ENCODE data around the gene FNDC3B. TPM values are rescaled to one million over a fixed set of nuclear protein-coding genes. Genes with fewer than 3 reads are reported as not detected.

FNDC3B gene
- total RNA-seq, 1 donor from 2014 or later, result 64.4 TPM

DNA sequence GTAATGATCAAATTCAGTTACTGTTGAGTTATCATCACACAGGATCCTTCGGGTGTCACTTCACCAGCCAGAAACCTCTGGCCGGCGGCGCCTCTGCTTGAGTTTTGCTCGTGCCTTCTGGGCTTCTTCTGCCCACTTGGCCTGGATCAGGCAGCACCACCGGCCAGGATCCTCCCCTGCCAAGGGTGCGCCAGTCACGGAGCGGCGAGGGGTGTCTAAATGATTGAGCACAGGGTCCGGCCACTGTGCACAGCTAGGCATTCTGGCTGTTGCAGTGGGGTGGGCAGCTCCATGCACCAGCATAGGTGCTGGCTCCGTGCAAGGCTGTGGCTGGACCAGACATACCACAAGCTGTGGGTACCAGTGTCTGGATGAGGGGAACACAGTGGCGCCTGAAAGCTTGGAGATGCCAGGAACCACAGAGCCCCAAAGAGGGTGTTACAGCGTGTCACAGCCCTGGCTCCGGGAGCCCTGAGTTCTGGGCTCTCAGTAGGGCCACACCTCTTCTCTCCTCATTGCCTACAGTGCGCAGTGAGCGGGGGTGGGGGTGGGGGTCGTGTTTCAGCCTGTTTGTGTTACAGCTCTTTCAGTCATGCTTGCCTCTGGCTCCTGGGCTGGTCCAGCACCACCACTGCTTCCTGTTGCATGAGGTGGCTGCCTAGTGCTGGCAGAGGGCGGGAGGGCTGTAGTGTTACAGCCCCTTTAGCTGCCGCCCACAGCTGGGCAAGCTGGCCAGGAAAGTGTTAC, 169.4 kb downstream of the FNDC3B start:
- ATAC-seq (peak; percentile 4), DNase-seq (no peak)
- intact Hi-C loops (cut with micrococcal nuclease), result no loop called here

DNA sequence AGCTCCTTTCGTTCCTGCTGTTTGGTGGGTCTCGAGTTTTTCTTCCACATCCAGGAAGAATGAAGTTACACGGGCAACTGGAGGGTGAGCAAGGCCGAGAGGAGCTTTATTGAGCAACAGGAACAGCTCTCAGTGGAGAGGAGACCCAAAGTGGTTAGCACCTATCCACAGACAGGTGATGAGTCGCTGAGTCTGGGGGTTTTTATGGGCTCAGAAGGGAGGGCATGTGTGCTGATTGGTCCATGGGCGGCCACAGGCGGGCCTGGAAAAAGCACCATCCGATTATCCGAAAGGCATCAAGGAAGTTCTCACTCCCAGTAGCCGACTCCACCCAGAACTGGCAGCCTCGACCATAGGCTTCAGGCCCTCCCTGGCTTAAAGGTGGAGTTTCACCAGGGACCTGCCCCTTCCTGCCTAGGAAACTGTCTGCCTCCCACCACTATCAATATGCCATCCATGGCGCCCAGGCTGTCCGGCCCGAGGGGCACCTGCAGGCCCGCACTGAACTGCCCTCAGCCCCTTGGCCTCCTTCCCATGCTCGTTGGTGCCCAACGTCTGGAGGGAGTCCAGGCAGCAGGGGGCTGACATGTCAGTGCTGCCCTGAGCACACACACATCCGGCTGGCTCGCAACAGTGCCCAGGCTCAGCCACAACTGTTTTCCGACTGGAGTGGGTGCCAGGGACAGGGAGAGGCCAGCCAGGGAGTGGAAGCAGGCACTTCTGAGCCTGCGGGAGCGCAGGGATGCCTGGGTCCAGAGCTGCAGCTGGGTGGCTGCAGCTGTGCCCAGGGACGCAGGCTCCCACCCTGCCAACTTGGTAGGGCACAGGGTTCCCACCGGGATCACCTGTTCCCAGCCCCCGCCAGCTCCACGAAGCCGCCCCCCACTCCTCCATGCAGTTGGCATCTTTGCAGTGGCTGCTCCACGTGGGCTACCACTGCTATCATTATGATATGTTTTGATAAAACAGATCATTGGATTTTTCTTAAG, 170.2 kb downstream of the FNDC3B start:
- ATAC-seq (peak; percentile 90), DNase-seq (peak; percentile 80)
- intact Hi-C loops (cut with micrococcal nuclease), result no loop called here

DNA sequence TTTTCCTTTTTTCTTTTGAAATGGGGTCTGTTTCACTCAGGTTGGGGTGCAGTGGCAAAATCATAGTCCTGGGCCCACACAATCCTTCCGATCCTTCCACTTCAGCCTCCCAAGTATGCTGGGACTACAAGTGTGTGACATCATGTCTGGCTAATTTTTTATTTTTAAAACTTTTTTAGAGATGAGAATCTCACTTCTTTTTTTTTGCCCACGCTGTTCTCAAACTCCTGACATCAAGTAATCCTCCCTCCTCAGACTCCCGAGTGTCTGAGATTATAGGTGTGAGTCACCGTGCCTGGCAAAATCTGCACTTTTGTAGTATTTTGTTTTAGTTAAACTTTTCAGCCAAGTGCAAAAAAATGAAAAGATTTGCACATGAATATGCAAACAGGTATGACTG, 171.0 kb downstream of the FNDC3B start:
- DNase-seq (no peak), ATAC-seq (no peak)
- intact Hi-C loops (cut with micrococcal nuclease), result no loop called here

DNA sequence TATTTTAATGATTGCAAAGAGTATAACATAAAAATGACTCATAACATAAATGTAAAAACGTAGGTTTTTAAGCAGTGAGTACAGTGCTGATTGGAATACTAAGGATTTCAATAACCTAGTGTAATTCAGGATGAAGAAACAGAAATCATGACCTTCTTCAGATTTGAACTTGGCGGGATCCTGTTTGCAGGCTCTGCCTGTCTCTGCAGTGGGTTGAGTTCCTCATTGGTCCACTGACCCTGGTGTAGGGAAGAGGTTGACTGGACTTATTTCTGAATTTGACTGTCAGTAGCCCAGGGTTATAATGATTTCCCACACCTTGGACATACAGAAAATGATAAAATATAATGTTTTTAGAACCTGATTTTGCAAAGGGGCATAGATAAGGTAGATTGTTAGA, 171.7 kb downstream of the FNDC3B start:
- ATAC-seq (no peak), DNase-seq (no peak)
- intact Hi-C loops (cut with micrococcal nuclease), result no loop called here

DNA sequence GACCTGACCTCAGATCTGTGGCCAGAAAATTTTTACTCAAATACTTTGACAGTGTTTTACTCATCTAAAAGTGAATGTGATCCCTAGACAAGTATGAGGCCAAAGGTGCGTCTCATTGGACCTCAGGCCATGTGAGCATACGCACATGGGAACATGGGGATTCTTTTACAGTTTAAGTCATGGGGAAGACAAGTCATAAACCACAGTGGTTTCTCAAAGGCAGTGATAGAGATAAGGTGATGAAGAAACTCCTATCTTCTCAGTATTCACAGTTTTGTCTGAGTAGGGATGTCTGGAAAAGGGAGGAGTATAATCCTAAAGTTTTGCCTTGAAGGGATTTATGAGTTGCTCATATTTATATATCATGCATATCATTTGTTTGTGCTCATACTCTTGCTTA, 173.8 kb downstream of the FNDC3B start:
- ATAC-seq (no peak), DNase-seq (no peak)
- intact Hi-C loops (cut with micrococcal nuclease), result no loop called here

DNA sequence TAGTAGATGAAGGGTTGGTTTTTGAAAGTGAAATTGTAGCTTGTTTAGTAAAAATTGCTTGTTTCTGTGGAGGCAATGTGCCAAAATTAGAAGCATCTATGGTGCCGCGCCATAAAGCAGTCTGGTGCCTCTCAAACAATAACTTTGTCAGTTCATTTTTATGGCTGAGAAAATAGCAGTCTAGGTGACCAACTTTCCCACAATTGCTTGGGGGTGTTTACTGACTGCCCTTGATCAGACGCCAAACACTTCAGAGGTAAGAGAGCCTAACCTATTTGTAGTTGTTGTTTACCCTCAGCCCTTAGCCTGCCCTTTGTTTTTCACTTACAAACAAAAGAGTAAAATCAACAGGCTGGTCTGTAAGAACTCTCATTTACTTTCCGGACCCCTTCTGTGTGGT, 174.5 kb downstream of the FNDC3B start:
- ATAC-seq (no peak), DNase-seq (no peak)
- intact Hi-C loops (cut with micrococcal nuclease), result no loop called here

DNA sequence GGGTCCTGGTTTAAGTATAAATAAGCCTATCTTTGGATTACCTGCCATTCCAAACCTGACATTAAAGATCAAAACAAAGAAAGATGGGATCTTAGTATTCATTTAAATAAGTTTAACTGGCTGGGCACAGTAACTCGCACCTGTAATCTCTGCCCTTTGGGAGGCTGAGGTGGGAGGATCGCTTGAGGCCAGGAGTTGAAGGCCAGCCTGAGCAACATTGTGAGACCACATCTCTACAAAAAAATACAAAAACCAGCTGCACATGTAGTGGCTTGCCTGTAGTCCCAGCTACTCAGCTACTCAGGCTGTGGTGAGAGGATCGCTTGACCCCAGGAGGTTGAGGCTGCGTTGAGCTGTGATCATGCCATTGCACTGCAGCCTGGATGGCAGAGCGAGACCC, 176.9 kb downstream of the FNDC3B start:
- DNase-seq, result no peak
- intact Hi-C loops (cut with micrococcal nuclease), result no loop called here
- no peak for ATAC-seq

DNA sequence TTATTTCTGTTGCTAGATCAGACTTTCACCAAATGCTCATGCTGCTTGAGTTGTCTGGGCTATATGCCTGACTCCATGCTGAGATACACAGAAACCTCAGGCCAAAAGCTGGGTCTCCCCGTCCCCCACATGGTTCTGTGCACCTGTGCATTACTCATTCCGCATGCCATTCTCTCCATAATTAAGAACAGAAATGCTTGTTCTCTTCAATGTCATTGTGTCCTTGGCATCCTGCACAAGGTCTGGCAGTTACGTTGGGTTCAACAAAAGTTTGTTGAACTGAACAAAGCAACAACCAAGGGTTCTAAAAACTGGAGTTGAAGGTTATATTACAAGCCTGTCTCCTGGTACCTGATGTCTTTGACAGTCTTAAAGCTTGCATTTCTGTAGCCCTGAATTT, 177.5 kb downstream of the FNDC3B start:
- no peak for DNase-seq
- ATAC-seq, result no peak
- intact Hi-C loops (cut with micrococcal nuclease), result no loop called here

DNA sequence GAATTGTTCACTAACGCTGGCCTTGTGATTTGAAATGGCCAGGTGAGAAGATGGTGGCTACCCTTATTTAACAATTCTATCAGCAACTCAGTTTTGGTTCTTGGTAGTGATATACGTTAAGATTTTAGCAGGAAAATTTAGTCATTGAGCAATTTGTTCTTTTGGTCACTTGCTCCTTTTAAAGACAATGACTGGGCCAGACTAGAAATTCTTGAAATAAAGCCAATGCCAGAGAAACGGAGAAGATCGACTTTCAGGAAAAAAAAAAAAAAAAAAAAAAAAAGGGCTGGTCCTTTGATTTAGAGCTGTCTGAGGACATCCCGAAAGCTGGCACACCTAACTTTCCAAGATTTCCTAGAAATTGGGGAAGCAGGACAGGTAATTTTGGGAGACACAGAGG, 178.5 kb downstream of the FNDC3B start:
- no peak for ATAC-seq
- intact Hi-C loops (cut with micrococcal nuclease), result no loop called here

DNA sequence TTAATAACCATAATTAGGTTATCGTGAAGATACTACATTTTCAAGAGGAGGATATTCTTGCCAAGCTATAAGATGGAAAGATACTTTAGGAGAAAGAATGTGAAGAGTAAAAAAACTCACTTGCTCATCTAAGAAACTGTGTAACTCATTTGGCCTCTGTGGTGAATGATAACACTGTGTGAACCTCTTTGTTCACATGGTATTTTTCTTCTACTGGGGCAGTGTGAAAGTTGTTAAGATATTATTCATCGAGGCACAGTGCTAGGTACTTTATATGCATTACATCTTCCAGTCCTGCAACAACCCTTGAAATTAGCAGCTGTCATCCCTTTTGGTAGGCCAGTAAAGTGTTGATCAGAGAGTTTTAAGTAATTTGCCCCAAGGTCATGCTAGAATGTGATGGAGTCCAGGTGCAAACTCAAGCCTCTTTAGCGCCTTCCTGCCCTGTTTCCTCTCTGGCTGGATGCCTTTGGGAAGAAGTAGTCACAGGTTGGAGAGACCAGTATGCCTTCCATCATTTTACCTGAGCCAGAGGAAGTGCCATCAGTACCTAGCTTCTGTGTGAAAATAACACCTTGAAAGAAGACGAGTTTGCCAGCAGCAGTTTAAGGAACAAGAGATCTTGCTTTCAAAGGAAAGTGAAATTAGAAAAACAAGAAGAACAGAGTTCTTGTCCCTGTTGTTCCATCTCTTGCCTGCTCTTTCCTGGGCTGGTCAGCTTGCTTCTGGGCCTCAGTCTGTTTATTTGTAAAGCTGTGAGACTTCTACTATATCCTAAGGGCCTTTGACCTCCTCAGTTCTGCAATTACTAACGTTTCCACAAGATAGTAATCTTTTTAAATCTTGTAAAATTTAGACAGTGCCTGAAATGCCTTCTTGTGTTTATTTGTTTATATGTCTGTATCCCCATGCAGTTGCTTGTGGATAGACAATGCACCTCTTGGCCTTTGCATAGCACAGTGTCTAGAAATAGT, 179.3 kb downstream of the FNDC3B start:
- no peak for DNase-seq
- intact Hi-C loops (cut with micrococcal nuclease), result no loop called here
- no peak for ATAC-seq

More for the DNA sequence above, 178.5 kb downstream of the FNDC3B start:
- no peak for DNase-seq

DNA sequence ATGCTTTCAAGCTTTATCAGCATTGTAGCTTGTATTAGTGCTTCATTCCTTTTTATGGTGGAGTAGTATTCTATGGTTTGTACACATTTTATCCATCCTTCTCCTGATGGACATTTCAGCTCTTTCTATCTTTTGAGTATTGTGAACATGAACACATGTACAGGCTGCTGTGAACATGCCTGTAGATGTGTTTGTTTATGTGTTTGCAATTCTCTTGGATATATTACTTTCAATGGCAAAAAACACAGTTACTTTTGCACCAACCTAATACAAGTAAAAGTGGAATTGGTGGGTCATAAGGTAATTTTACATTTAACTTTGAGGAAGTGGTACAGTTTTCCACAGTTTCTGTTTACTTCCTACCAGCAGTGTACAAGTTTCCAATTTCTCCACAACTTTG, 180.4 kb downstream of the FNDC3B start:
- no peak for ATAC-seq
- DNase-seq, result no peak
- intact Hi-C loops (cut with micrococcal nuclease), result no loop called here

DNA sequence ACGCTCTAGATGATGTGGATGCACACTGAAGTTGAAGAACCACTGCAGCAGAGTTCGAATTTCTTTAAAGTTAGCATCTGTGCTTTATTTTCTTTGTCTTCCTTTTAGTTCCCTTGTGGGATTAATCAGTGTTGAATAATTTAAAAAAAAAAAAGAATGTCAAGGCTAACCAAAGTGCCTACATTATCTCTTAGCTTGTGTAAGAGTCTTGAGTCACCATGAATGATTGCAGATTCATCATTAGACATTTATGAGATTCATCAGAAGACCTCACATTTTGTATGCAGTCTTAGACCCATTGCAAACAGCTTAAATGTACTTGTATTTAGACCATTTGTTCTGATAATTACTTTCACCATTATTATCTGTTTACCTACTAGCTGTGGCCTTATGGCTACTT, 182.2 kb downstream of the FNDC3B start:
- peak; percentile 36 for ATAC-seq
- intact Hi-C loops (cut with micrococcal nuclease), result no loop called here
- DNase-seq, result no peak

DNA sequence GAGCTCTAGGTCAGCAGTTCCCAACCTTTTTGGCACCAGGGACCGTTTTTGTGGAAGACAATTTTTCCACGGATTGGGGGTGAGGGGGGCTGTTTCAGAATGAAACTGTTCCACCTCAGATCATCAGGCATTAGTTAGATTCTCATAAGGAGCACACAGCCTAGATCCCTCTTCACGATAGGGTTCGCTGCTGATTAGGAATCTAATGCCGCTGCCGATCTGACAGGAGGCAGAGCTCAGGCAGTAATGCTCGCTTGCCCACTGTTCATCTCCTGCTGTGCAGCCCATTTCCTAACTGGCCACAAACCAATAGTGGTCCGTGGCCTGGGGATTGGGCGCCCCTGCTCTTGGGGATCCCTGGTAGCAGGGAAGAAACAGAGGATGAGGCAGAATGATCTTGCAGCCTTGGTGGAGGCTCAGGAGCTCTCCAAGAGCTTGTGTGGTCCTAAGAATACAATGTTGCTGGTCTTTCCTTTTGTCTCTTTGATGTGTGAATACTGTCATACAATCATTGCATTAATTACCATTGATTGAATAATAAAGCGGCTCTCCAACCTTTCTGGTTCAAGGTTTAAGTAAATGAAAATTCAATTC, 183.2 kb downstream of the FNDC3B start:
- no peak for ATAC-seq
- DNase-seq, result no peak
- intact Hi-C loops (cut with micrococcal nuclease), result no loop called here

DNA sequence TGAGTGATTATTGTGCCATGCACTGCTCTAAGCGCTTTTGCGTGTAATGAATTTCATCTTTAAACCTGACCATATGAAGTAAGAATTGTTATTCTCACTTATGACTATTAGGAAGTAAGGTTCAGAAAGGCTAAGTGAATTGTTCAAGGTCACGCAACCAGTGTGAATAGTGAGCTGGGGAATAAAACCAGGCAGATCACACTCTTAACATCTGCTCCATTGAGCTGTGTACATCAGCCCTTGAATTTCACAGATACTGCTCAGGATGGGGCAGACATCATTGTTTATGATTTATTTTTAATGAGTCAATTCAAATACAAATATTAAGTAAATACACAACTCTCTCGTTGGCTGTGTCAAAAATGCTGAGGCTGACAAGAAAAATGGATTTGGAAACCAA, 184.5 kb downstream of the FNDC3B start:
- DNase-seq (no peak), ATAC-seq (no peak)
- intact Hi-C loops (cut with micrococcal nuclease), result no loop called here

DNA sequence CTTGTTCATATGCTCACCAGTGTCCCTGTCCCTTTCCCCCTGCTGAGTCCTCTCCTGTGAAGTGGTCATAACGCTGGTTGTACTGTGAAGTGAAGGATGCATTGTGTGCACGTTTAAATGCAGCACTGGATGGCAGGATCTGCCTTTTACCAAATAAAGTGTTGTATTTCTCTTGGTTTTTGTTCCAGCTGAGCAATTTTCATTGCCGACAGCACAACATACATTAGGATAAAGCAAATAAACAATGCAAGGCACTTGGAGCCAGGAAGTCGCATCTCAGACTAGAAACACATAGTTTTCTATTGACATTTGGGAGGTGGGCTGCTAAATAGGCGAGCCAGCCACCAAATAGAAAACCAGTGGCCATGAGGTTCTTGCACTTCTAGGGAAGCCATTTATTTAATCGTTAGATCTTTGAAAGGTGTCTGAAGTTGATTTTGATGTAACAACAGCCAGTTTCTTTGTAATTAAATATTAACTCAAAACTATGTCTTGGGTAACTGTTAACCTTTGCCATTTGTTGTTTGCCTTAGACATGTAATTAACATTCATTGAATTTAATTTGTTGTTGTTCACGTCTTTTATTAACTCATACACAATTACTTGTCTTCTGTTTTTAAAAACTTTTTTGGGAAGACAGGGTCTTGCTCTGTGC, 185.3 kb downstream of the FNDC3B start:
- no peak for ATAC-seq
- intact Hi-C loops (cut with micrococcal nuclease), result no loop called here
- DNase-seq, result no peak

DNA sequence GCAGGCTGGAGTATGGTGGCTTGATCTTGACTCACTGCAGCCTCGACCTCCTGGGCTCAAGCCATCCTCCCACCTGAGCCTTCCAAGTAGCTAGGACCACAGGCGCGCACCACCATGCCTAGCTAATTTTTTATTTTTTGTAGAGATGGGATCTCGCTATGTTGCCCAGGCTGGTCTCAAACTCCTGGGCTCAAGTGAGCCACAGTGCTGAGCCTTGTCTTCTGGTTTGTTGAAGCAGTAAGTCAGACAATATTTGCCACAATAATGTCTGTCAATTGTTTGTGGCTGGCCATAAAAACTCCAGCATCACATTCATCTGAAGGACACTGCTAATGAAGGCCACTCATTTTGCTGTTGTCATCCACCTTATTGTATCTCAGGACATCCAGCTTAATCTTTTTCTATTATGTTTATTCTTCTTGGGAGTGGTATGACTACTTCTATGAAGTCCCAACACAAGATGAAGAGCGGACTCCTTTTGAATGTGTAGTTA, 185.9 kb downstream of the FNDC3B start:
- no peak for DNase-seq
- intact Hi-C loops (cut with micrococcal nuclease), result no loop called here
- ATAC-seq, result no peak

DNA sequence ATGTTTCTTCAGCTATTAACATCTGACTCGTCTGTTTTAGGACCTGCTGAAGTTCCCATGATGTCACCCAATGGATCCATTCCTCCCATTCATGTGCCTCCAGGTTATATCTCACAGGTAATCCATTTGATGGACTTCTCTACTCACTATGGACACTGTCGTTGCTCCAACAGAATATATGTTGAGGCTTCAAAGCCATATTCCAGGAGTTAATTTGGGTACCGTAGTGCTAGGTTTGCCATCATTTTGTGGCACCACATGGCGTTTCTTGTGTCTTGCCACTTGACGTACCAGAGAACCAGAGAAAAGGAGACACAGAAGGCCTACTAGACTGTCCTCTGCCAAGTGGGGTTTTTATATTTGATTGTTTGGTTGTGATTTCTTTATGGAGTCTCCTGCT, 187.5 kb downstream of the FNDC3B start:
- DNase-seq, result no peak
- no peak for ATAC-seq
- intact Hi-C loops (cut with micrococcal nuclease), result no loop called here

DNA sequence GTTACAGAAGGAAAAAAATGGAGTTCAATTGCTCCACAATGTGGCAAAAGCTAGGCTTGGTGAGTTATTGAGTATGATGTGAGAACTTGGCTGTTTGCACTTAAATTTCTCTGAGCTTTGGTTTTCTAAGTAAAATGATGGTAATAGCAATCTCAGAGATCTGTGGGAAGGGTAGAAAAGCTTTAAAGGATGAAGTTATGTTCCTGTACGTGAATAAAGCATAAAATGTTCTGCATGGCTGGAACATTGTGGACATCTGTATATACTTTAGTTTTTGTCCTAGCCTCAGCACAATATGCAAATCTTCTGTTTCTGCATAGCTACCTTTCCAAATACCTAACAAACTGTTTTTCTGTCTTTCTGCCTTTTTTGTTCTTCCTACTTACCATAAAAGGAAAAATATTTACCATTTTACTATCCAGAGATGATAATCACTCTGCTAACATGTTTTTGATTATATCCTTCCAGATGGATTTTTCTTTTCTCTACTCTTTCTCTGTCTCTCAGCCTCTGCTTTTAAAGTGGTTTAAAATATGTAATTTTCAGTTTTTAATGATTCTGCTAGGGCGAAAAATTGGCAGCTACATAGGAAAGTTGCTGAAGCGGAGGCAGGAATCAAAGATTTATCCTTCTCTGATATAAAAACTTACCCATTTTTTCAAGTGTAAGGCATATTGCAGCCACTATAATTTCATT, 188.1 kb downstream of the FNDC3B start:
- intact Hi-C loops (cut with micrococcal nuclease), result no loop called here
- ATAC-seq (no peak), DNase-seq (no peak)

Measured in left ventricle myocardium superior (tissue), 1 donor.